Measurements from ENCODE around the gene PLK5.

GRCh38 chr19:1553415-1553814 is 29.5 kb downstream of the PLK5 start:
- no peak for TF ChIP-seq CTCF (IDR thresholded peaks at IDR 0.05)
- no peak for TF ChIP-seq EP300 (IDR thresholded peaks at IDR 0.05)
- no peak for TF ChIP-seq POLR2AphosphoS5 (IDR thresholded peaks at IDR 0.05)
- no peak for TF ChIP-seq POLR2A (IDR thresholded peaks at IDR 0.05)

Measured in gastroesophageal sphincter (tissue), 3 donors.